22Rv1 (cell line): ENCODE measurements around the gene PCSK7.

Experiments used
- CTCF ChIP-seq: fragments of 450-650 bp; IDR thresholded peaks from 2 replicates; pipeline ENCODE4 v1.5.1; 2017; ENCODE audit warnings: mild to moderate bottlenecking
- ZFX ChIP-seq: fragments of 450-650 bp; IDR thresholded peaks from 2 replicates; pipeline ENCODE4 v1.6.1; 2017; ENCODE audit warnings: antibody characterized with exemption, borderline replicate concordance

GRCh38 chr11:117271208-117271607 lies 39.3 kb upstream of the PCSK7 start:
- TF ChIP-seq CTCF (no peak), ZFX (no peak)
